ENCODE measurements around the gene SYF2. TPM values are rescaled to one million over a fixed set of nuclear protein-coding genes. Genes with fewer than 3 reads are reported as not detected.

The SYF2 gene
- total and polyA plus RNA-seq, 2 of the 4 experiments (the other 2 are of a cell fraction), result 8.6 to 19.5 TPM

DNA sequence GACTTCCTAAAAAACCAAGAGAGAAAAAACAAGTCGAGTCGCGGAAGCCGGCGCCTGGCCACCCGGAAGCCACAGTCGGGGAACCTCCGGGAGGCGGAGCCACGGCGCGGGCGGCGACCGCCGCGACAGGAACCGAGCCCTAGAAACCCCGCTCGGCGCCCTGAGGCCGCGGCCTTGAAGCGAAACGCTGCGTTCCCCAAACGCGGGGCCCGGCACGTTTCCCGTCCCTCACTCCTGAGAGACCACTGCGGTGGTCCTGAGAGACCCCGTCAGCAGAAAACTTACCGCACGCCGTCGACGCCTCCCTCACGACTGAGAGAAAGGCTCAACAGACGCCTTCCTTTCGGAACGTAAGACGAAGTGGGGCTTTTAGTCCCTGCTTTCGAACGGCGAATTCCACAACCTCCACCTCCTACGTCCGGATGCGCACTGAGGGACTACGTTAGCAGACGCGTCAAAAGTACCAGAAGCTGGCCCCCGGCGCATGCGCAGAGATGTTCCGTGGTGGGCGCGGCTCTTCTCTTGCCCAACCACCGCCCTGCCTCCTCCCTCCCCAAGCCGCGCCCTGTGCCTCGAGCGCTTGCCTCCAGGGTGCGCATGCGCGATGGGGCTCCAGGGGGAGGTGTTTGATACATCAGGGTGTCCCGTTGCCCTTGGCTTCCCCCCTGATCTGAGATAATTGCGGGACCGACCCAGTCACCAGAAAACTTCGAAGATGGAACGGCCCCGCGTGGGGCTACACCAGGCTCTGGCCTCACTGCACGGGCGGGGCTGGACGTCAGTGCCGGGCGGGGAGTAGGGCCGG lies 14.9 kb upstream of the SYF2 start, which contains the start of gene RSRP1:
Gene RSRP1, minus strand, starts transcription at position 431 of the 805 bp plus-strand sequence. CDS start 491 bp downstream, outside the sequence.
- BruUV-seq (replicated peaks), result TSS peak; percentile 79
- peak; percentile 93 for ATAC-seq (ENCODE audit: low read depth)
- WGBS, 2 experiments (ENCODE audit: extremely low coverage in 2 of 2, insufficient read length in 1 of 2), result 0% methylated on average over 40 of the region's 79 CpGs; no CpG with 5 or more reads in 1 of the 2 experiments

More for the DNA sequence above, 14.9 kb upstream of the SYF2 start, which contains the start of gene RSRP1:
- Histone ChIP-seq H4K91ac (ENCODE audit: insufficient read depth, low read depth, low read length) (peak within 1 kb of the TSS; percentile 91), H3K27ac (ENCODE audit: insufficient read depth, low read length) (peak within 1 kb of the TSS; percentile 93), H3K4me2 (ENCODE audit: low read depth, low read length) (peak within 1 kb of the TSS; percentile 96), H4K5ac (ENCODE audit: low read depth, low read length) (peak within 1 kb of the TSS; percentile 88), H2AK5ac (ENCODE audit: low read depth, low read length) (peak within 1 kb of the TSS; percentile 99), H3K56ac (ENCODE audit: extremely low read depth, insufficient read depth, low read length) (peak within 1 kb of the TSS; percentile 97), H3K23ac (ENCODE audit: low read depth, low read length) (peak within 1 kb of the TSS; percentile 94), H3K18ac (ENCODE audit: low read depth, low read length) (peak within 1 kb of the TSS; percentile 78), H3K79me1 (ENCODE audit: low read depth in 1 of 2, low read length in 2 of 2) (peaks cover 8 to 38% of the 10 kb centered on the region in 2 experiments), H2AFZ (replicated peaks; ENCODE audit: low read length, poor library complexity) (peak within 1 kb of the TSS; percentile 91), H4K8ac (ENCODE audit: low read depth in 2 of 2, low read length in 2 of 2) (peak within 1 kb of the TSS; percentile 49 to 97), H3K4me3 (ENCODE audit: insufficient read depth, low read depth, low read length) (peak within 1 kb of the TSS; percentile 75), H2BK15ac (ENCODE audit: low read depth, low read length) (no peak within 1 kb of the TSS; the same call in 2 of the 3 replicates), H2BK120ac (ENCODE audit: low read depth, low read length) (peak within 1 kb of the TSS; percentile 45), H3K14ac (replicated peaks; ENCODE audit: low read depth, low read length) (peak within 1 kb of the TSS; percentile 97), H3K36me3 (ENCODE audit: control insufficient read depth, insufficient read depth, low read length) (peaks cover 18% of the 10 kb centered on the region), H4K20me1 (ENCODE audit: insufficient read depth, low read length) (peaks cover 34% of the 10 kb centered on the region), H2BK20ac (ENCODE audit: low read depth, low read length) (no peak within 1 kb of the TSS), H3K9me1 (ENCODE audit: insufficient read depth, low read length) (no peaks in the 10 kb centered on the region), H3K4me1 (ENCODE audit: control insufficient read depth, insufficient read depth, low read length) (no peaks in the 10 kb centered on the region), H2AK9ac (replicated peaks; ENCODE audit: low read depth, low read length, poor library complexity) (peak within 1 kb of the TSS; percentile 100), H2BK5ac (ENCODE audit: low read depth, low read length, poor library complexity, severe bottlenecking) (peak within 1 kb of the TSS; percentile 91), H3K27me3 (ENCODE audit: control insufficient read depth, insufficient read depth, low read length) (no peaks in the 10 kb centered on the region), H3K9ac (ENCODE audit: low read depth, low read length) (peak within 1 kb of the TSS; percentile 97), H3K4ac (ENCODE audit: low read depth, low read length) (peak within 1 kb of the TSS; percentile 95), H3K9me3 (ENCODE audit: control insufficient read depth, insufficient read depth, low read length) (no peaks in the 10 kb centered on the region)
- 0 out of 2 replicates have a peak, but pooled peaks have one; percentile 24 for TF ChIP-seq NFE2L2 (IDR thresholded peaks at IDR 0.05; ENCODE audit: low read depth, low read length)
- peak; percentile 100 for TF ChIP-seq POLR2A (IDR thresholded peaks at IDR 0.05; ENCODE audit: low read depth, low read length)
- peak; percentile 82 for TF ChIP-seq CHD1 (IDR thresholded peaks at IDR 0.05; ENCODE audit: low read depth, low read length)
- peak; percentile 52 for TF ChIP-seq BHLHE40 (IDR thresholded peaks at IDR 0.05; ENCODE audit: low read depth, low read length)
- TF ChIP-seq MAZ (IDR thresholded peaks at IDR 0.05; ENCODE audit: borderline replicate concordance, low read depth, low read length), result peak; percentile 40; the same call in 1 of the 2 replicates
- no peak for TF ChIP-seq FOS (IDR thresholded peaks at IDR 0.05; ENCODE audit: low read depth, low read length)
- TF ChIP-seq ELK1 (IDR thresholded peaks at IDR 0.05; ENCODE audit: borderline replicate concordance, low read depth, low read length), result no peak
- peak; percentile 72 for TF ChIP-seq MXI1 (IDR thresholded peaks at IDR 0.05; ENCODE audit: borderline replicate concordance, low read depth, low read length)
- TF ChIP-seq CEBPB (IDR thresholded peaks at IDR 0.05; ENCODE audit: low read depth, low read length), result peak; percentile 99
- in situ Hi-C loops (cut with MboI; ENCODE audit: low sequenced_read_pairs), result loop anchor here (25.0 kb wide), 1 partner anchor 565 kb away; the partner anchor contains the start of genes MTFR1L and SELENON
- peak; percentile 95 for DNase-seq
- intact Hi-C loops (cut with micrococcal nuclease), result loop anchor here (5.0 to 10.0 kb wide), 2 partner anchors 95 to 568 kb away; partner anchors contain the start of gene MTFR1L
- ChIA-PET POLR2A (ENCODE audit: unreplicated experiment) (interaction anchor here (0.5 to 1.4 kb wide), 4 partner anchors 11 to 185 kb away, joined by 3 to 12 read pairs (median 6); partner anchors contain the start of gene SYF2), CTCF (no interaction called here)
- dilution Hi-C loops (cut with HindIII; ENCODE audit: low sequenced_read_pairs, unreplicated experiment), result no loop called here
